Raji (cell line): Measurements from ENCODE around the gene SMPD4.
A peak's percentile ranks its signal among the peaks of the same experiment; 100 is the strongest.

Experiments
- POLR2A ChIP-seq: IDR thresholded peaks from 2 replicates; pipeline ENCODE4 v1.6.1; 2011; ENCODE audit warnings: low read depth, low read length, control low read depth; ENCODE audit not compliant: insufficient read depth

Gene SMPD4, protein sequence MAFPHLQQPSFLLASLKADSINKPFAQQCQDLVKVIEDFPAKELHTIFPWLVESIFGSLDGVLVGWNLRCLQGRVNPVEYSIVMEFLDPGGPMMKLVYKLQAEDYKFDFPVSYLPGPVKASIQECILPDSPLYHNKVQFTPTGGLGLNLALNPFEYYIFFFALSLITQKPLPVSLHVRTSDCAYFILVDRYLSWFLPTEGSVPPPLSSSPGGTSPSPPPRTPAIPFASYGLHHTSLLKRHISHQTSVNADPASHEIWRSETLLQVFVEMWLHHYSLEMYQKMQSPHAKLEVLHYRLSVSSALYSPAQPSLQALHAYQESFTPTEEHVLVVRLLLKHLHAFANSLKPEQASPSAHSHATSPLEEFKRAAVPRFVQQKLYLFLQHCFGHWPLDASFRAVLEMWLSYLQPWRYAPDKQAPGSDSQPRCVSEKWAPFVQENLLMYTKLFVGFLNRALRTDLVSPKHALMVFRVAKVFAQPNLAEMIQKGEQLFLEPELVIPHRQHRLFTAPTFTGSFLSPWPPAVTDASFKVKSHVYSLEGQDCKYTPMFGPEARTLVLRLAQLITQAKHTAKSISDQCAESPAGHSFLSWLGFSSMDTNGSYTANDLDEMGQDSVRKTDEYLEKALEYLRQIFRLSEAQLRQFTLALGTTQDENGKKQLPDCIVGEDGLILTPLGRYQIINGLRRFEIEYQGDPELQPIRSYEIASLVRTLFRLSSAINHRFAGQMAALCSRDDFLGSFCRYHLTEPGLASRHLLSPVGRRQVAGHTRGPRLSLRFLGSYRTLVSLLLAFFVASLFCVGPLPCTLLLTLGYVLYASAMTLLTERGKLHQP

DNA sequence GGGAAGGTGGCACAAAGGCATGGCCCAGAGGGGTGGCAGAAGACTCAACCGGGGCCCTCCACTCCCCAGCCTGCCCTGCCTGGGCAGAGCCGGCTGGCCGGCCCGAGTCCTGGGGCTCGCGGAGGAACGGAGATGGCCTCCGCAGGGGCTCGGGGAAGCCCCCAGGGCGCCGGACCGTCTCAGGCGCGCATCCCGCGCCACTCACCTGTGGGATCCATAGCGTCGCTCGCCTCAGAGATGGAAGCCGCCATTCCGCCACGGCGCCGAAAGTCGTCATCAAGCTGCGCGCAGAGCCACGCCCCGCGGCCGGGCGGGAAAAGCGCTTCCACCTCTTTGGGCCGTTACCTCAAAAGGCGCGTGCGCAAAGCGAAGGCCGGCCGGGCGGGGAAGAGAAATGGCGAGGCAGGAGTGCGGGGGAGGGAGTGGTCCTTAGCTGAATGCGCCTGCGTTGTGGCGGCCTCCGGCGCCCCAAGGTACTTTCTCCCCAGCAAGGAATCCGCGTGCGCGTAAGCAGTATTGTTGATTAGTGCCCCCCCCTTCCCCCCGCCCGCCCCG, at the start of gene SMPD4:
Gene SMPD4, minus strand, starts transcription at position 278 of the 555 bp plus-strand sequence. CDS start 5,010 bp downstream, outside the sequence.
- peak; percentile 72 for TF ChIP-seq POLR2A

DNA sequence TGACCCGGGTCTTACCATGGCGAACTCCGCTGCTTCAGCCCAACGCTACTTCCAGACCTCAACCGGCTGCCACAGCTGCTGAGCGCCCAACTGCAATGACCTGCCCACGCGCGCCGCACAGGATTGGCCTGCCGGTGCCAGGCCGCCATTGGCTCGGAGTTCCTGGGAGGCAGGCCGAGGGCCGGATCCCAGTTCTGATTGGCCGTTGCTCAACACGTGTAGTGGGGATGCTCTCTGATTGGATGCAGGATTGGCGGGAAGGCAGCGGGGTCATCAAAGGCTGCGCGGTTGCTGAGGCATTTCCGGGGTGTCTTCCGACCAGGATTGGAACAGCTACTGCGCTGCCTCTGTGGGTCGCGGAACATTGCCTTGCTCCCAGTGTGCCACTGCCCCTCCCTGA, 16.9 kb upstream of the SMPD4 start, which contains the start of gene TUBA3E:
Gene TUBA3E, minus strand, starts transcription at position 97 of the 400 bp plus-strand sequence. Its CDS starts 79 bp downstream, at position 18.
- no peak for TF ChIP-seq POLR2A

- TF ChIP-seq POLR2A: 0 out of 2 replicates have a peak, but pooled peaks have one; percentile 16
Measured at GRCh38 chr2:130190237-130190636, 8.8 kb upstream of the SMPD4 start.

- TF ChIP-seq POLR2A: no peak
Measured at GRCh38 chr2:130187268-130187667, 5.9 kb upstream of the SMPD4 start.

DNA sequence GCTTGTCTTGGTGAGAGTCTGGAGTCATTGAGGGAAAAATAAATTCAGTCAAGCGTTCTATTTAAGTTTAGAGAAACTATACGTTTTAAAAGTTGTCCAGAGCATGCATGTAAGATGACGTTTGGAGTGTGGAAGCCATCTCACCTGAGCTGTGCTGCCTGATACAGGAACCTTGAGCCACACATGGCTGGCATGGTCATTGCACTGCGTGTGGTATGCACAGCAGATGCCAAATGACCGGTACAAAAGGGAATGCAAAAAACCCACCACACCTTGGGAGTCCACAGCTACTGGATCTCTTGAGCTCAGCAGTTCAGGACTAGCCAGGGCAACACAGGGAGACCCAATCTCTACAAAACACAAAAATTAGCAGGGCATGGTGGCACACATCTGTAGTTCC, 5.0 kb upstream of the SMPD4 start:
- no peak for TF ChIP-seq POLR2A

- no peak for TF ChIP-seq POLR2A
Measured at GRCh38 chr2:130185896-130186295, 4.5 kb upstream of the SMPD4 start.

DNA sequence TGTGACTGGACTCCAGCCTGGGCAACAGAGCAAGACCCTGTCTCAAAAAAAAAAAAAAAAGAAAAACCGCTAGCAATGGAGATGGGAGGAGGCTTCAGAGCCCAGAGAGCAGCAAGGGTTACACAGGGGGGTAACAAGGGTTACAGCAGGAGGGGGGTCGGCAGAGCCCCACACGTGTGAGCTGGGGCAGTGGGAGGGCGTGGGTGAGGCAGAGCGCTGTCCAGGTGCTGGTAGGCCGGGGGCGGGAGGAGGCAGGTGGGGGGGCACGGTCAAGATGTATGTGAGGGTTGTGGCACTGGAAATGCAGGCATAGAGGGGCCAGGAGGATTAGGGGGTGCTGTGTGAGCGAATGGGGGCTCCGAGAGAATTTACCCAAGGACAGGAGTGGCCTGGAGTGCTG, 4.0 kb upstream of the SMPD4 start:
- no peak for TF ChIP-seq POLR2A

DNA sequence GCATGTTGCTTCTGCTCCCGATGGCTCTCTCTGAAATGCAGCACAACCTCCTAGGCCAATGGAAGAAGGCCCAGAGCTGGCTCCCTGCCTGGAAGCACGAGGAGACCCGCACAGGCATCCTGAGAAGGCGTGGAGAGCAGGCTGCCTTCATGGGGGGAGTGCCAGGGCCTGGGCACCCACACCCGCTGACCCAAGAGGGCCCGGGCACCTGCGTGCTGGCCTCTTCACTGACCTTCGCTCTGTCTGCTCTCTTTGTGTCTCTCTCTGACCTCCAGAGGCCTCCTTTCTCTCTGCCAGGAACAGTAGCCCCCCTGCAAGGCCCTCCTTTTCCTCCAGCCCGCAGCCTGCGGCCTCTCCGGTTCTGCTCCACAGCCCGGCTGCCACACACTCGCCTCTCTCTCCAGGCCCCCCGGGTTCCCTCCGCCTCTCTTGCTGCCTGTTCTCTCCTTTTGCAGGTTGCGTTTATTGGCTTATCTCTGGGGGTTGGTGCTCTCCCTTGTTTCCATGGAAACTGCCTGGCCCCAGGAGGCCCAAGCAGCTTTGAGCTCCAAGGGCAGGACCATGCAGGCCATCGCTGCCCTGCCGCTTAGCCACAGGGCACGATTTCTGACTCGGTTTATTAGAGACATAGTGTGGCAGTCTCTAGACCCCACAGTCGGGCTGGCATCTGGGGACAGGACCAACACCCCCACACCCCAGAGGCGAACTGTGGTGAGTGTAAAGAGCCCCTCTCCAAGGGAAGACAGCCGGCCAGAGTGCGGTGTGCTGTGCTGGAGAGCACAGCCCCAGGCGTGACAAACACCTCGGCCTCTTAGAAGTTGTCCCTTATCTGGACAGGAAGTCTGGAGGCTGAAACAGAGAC, 2.3 kb upstream of the SMPD4 start:
- TF ChIP-seq POLR2A: no peak

GRCh38 chr2:130181880-130182682, 679 bp upstream of the SMPD4 start, which contains the start of gene MZT2B:
TSS of gene MZT2B (plus strand) at chr2:130182262. CDS start at chr2:130182283, 21 bp downstream.
- TF ChIP-seq POLR2A: peak; percentile 65; the same call in 1 of the 2 replicates

GRCh38 chr2:130169896-130170295, 11.5 kb downstream of the SMPD4 start:
- no peak for TF ChIP-seq POLR2A

DNA sequence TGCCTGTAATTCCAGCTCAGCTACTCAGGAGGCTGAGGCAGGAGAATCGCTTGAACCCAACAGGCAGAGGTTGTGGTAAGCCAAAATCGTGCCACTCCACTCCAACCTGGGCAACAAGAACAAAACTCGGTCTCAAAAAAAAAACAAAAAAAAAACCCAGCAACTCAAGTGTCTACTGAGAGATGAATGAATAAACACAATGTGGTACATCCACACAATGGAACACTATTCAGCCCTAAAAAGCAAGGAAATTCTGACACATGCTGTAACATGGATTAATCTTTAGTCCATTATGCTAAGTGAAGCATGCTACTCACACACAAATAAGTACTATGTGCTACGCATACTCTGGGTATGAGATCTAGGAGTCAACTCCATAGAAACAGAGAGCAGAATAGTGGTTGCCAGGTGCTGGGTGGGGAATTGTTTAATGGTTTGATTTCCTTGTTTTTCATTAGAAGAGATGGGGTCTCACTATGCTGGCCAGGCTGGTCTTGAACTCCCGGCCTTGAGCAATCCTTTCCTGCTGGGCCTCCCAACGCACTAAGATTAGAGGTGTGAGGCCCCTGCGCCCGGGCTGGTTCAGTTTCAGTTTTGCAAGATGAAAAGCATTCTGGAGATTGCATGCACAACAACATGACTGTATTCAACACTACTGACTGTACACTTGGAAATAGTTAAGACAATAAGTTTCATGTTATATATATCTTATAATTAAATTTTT, 15.9 kb downstream of the SMPD4 start:
- TF ChIP-seq POLR2A: no peak

GRCh38 chr2:130162968-130163367, 18.4 kb downstream of the SMPD4 start:
- TF ChIP-seq POLR2A: no peak

- no peak for TF ChIP-seq POLR2A
Measured at GRCh38 chr2:130160131-130160530, 21.3 kb downstream of the SMPD4 start.
